Loucy (cell line): ENCODE results near the gene GID8.

ENCODE experiments used
- H2AFZ ChIP-seq: fragments of 200-600 bp; sonication (generic); 2 replicates; pipeline ENCODE4 v1.6.0; 2016; ENCODE audit warnings: antibody characterized with exemption, mild to moderate bottlenecking, low read length, moderate library complexity
- H3F3A ChIP-seq: fragments of 200-600 bp; 2 replicates; pipeline ENCODE4 v1.6.0; 2016; ENCODE audit warnings: antibody characterized with exemption, low read depth, mild to moderate bottlenecking
- H3K27me3 ChIP-seq: fragments of 200-600 bp; sonication (generic); 2 replicates; pipeline ENCODE4 v1.6.1; 2014; ENCODE audit warnings: low read length, mild to moderate bottlenecking; ENCODE audit not compliant: insufficient read depth, poor library complexity, severe bottlenecking
- H3K36me3 ChIP-seq: fragments of 200-600 bp; sonication (generic); 2 replicates; pipeline ENCODE4 v1.6.1; 2016; ENCODE audit warnings: low read length; ENCODE audit not compliant: insufficient read depth
- H3K4me1 ChIP-seq: fragments of 200-600 bp; sonication (generic); 2 replicates; pipeline ENCODE4 v1.5.1; 2014; ENCODE audit warnings: low read length, mild to moderate bottlenecking; ENCODE audit not compliant: insufficient read depth, poor library complexity, severe bottlenecking
- H3K4me2 ChIP-seq: fragments of 200-600 bp; sonication (generic); 2 replicates; pipeline ENCODE4 v1.6.0; 2014; ENCODE audit warnings: antibody characterized with exemption, low read length, low read depth, mild to moderate bottlenecking; ENCODE audit not compliant: poor library complexity, severe bottlenecking
- H3K4me3 ChIP-seq: fragments of 200-600 bp; sonication (generic); 2 replicates; pipeline ENCODE4 v1.5.1; 2014; ENCODE audit warnings: low read length, mild to moderate bottlenecking, mixed read lengths; ENCODE audit not compliant: poor library complexity, severe bottlenecking
- H3K79me2 ChIP-seq: fragments of 200-600 bp; sonication (generic); 2 replicates; pipeline ENCODE4 v1.6.1; 2014; ENCODE audit warnings: low read length; ENCODE audit not compliant: insufficient read depth
- H3K9ac ChIP-seq: fragments of 200-600 bp; sonication (generic); 2 replicates; pipeline ENCODE4 v1.6.0; 2014; ENCODE audit warnings: mild to moderate bottlenecking, low read depth, low read length, moderate library complexity; ENCODE audit not compliant: poor library complexity, severe bottlenecking
- H3K9me2 ChIP-seq: fragments of 200-600 bp; sonication (generic); replicated peaks from 2 replicates; pipeline ENCODE4 v1.6.1; 2016; ENCODE audit warnings: low read depth, low read length, mixed read lengths
- H3K9me3 ChIP-seq: fragments of 200-600 bp; sonication (generic); 2 replicates; pipeline ENCODE4 v1.6.1; 2014; ENCODE audit warnings: mild to moderate bottlenecking, antibody characterized with exemption, low read length, low read depth; ENCODE audit not compliant: insufficient read depth
- H4K20me1 ChIP-seq: fragments of 200-600 bp; sonication (generic); 2 replicates; pipeline ENCODE4 v1.6.0; 2014; ENCODE audit warnings: antibody characterized with exemption, low read length, mild to moderate bottlenecking; ENCODE audit not compliant: insufficient read depth, poor library complexity, severe bottlenecking
- CTCF ChIP-seq: fragments of 200-600 bp; sonication (generic); conservative IDR thresholded peaks from 2 replicates; pipeline ENCODE4 v1.5.1; 2014; ENCODE audit warnings: mild to moderate bottlenecking, antibody characterized with exemption, low read length
- EZH2phosphoT487 ChIP-seq: fragments of 200-600 bp; IDR thresholded peaks from 2 replicates; pipeline ENCODE4 v1.6.1; 2018; ENCODE audit warnings: antibody characterized with exemption, mild to moderate bottlenecking, moderate library complexity, borderline replicate concordance

GID8 gene

GRCh38 chr20:62899633-62900051 lies 38.3 kb upstream of the GID8 start:
- no peak overlapping the region for H3K4me2 ChIP-seq
- TF ChIP-seq EZH2phosphoT487, result no peak

GRCh38 chr20:62900052-62900691 lies 37.8 kb upstream of the GID8 start:
- Histone ChIP-seq H3K4me1 (no peaks in the 10 kb centered on the region), H3K27me3 (no peaks in the 10 kb centered on the region), H3K9ac (no peak overlapping the region), H3K9me3 (no peaks in the 10 kb centered on the region), H4K20me1 (no peaks in the 10 kb centered on the region), H3K4me3 (no peak overlapping the region), H3K79me2 (no peaks in the 10 kb centered on the region; the same call in 1 of the 2 replicates), H3K36me3 (peaks cover 54% of the 10 kb centered on the region), H3K4me2 (no peak overlapping the region), H3K9me2 (no peaks in the 10 kb centered on the region), H3F3A (peaks cover 5% of the 10 kb centered on the region; the same call in 1 of the 2 replicates), H2AFZ (no peak overlapping the region)
- TF ChIP-seq CTCF, result peak; percentile 65
- no peak for TF ChIP-seq EZH2phosphoT487

More at GRCh38 chr20:62899633-62900051, 38.3 kb upstream of the GID8 start:
- Histone ChIP-seq H4K20me1 (no peaks in the 10 kb centered on the region), H3K27me3 (no peaks in the 10 kb centered on the region), H3K9me2 (no peaks in the 10 kb centered on the region), H3K36me3 (peaks cover 51% of the 10 kb centered on the region; the same call in 1 of the 2 replicates), H3K9me3 (no peaks in the 10 kb centered on the region), H3K9ac (no peak overlapping the region), H3K79me2 (no peaks in the 10 kb centered on the region), H3K4me1 (no peaks in the 10 kb centered on the region), H3K4me3 (no peak overlapping the region), H3F3A (peaks cover 5% of the 10 kb centered on the region; the same call in 1 of the 2 replicates), H2AFZ (no peak overlapping the region)

GRCh38 chr20:62900692-62901584 lies 37.0 kb upstream of the GID8 start:
- H3K4me3 ChIP-seq, result no peak overlapping the region
- peaks cover 5% of the 10 kb centered on the region; the same call in 1 of the 2 replicates for H3F3A ChIP-seq
- H3K36me3 ChIP-seq, result peaks cover 56% of the 10 kb centered on the region
- no peak overlapping the region for H3K4me2 ChIP-seq
- H3K9me2 ChIP-seq, result no peaks in the 10 kb centered on the region
- no peaks in the 10 kb centered on the region for H3K9me3 ChIP-seq
- H3K4me1 ChIP-seq, result no peaks in the 10 kb centered on the region
- TF ChIP-seq CTCF (no peak), EZH2phosphoT487 (no peak)
- H3K27me3 ChIP-seq, result no peaks in the 10 kb centered on the region
- H4K20me1 ChIP-seq, result no peaks in the 10 kb centered on the region
- H3K79me2 ChIP-seq, result no peaks in the 10 kb centered on the region; the same call in 1 of the 2 replicates
- H3K9ac ChIP-seq, result no peak overlapping the region
- no peak overlapping the region for H2AFZ ChIP-seq
